ENCODE data around the gene HSPBP1. TPM values are rescaled to one million over a fixed set of nuclear protein-coding genes. Genes with fewer than 3 reads are reported as not detected.
A peak's percentile ranks its signal among the peaks of the same experiment; 100 is the strongest.

The HSPBP1 gene
- total and polyA plus RNA-seq, 2 donors (not counting 3 experiments of a cell fraction or from before 2014, with no cell fraction given): 30.4 to 47.5 TPM

DNA sequence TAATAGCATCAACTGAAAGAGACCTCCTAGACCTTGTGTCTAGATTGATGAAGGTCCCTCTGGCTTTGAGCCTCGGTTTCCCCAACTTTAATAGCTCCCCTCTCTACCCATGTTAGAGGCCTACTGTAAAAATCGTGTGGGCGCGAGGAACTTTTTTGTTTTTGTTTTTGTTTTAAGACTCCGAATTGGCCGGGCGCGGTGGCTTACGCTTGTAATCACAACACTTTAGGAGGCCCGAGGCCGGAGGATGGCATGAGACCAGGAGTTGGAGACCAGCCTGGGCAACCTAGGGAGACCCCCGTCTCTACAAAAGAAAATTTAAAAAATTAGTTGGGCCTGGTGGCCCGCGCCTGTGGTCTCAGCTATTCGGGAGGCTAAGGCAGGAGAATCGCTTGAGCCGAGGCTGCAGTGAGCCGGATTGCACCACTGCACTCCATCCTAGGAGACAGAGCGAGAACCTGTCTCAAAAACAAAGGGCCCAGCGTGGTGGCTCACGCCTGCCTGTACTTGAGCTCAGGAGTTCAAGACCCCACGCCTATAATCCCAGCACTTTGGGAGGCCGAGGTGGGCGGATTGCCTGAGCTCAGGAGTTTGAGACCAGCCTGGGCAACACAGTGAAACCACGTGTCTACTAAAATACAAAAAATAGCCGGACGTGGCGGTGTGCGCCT is 20.2 kb downstream of the HSPBP1 start:
- Histone ChIP-seq H3K36me3 (ENCODE audit: control insufficient read depth in 2 of 2, extremely low read depth in 1 of 2, insufficient read depth in 2 of 2, low read length in 2 of 2) (no peaks in the 10 kb centered on the region), H3K9ac (replicated peaks; ENCODE audit: extremely low read depth, insufficient read depth, low read length) (peak overlapping the region; percentile 87), H3K27ac (ENCODE audit: insufficient read depth, low read depth, low read length) (peak overlapping the region; percentile 86), H3K4me3 (replicated peaks in 1 of 3; ENCODE audit: insufficient read depth in 1 of 3, low read depth in 1 of 3, low read length in 3 of 3) (peak overlapping the region in 2 of 3 experiments; percentile 17 to 53), H3K27me3 (ENCODE audit: control insufficient read depth in 2 of 2, insufficient read depth in 2 of 2, low read length in 2 of 2) (no peaks in the 10 kb centered on the region), H3K4me1 (ENCODE audit: control insufficient read depth, extremely low read depth, insufficient read depth, low read length) (peaks cover 33% of the 10 kb centered on the region), H3K79me2 (ENCODE audit: control insufficient read depth, insufficient read depth, low read length) (peaks cover 38% of the 10 kb centered on the region), H3K9me3 (replicated peaks; ENCODE audit: control insufficient read depth, insufficient read depth, low read length) (no peaks in the 10 kb centered on the region), H4K20me1 (replicated peaks; ENCODE audit: control insufficient read depth, extremely low read depth, insufficient read depth, low read length) (no peaks in the 10 kb centered on the region), H3K9me1 (replicated peaks; ENCODE audit: control insufficient read depth, extremely low read depth, insufficient read depth, low read length) (no peaks in the 10 kb centered on the region), H2AFZ (ENCODE audit: low read depth, low read length) (peak overlapping the region; percentile 70), H3K4me2 (ENCODE audit: insufficient read depth, low read length) (peak overlapping the region; percentile 77)
- TF ChIP-seq, protein P1, sequence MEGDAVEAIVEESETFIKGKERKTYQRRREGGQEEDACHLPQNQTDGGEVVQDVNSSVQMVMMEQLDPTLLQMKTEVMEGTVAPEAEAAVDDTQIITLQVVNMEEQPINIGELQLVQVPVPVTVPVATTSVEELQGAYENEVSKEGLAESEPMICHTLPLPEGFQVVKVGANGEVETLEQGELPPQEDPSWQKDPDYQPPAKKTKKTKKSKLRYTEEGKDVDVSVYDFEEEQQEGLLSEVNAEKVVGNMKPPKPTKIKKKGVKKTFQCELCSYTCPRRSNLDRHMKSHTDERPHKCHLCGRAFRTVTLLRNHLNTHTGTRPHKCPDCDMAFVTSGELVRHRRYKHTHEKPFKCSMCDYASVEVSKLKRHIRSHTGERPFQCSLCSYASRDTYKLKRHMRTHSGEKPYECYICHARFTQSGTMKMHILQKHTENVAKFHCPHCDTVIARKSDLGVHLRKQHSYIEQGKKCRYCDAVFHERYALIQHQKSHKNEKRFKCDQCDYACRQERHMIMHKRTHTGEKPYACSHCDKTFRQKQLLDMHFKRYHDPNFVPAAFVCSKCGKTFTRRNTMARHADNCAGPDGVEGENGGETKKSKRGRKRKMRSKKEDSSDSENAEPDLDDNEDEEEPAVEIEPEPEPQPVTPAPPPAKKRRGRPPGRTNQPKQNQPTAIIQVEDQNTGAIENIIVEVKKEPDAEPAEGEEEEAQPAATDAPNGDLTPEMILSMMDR (IDR thresholded peaks at IDR 0.05; ENCODE audit: extremely low read depth in 1 of 2, insufficient read depth in 1 of 2, low read depth in 1 of 2, low read length in 2 of 2): no peak
- TF ChIP-seq MYC (IDR thresholded peaks at IDR 0.05; ENCODE audit: low read depth, low read length) (no peak), JUN (IDR thresholded peaks at IDR 0.05; ENCODE audit: borderline replicate concordance, insufficient read depth, insufficient read length, low read depth) (no peak), POLR2A (IDR thresholded peaks at IDR 0.05; ENCODE audit: low read depth, low read length) (no peak), FOS (IDR thresholded peaks at IDR 0.05; ENCODE audit: borderline replicate concordance, insufficient read depth, low read length) (no peak), EZH2 (IDR thresholded peaks at IDR 0.05; ENCODE audit: borderline replicate concordance, low read depth, low read length, severe bottlenecking) (no peak), GATA2 (IDR thresholded peaks at IDR 0.05; ENCODE audit: insufficient read depth, insufficient read length, low read depth, low read length) (no peak), POLR2AphosphoS5 (IDR thresholded peaks at IDR 0.05; ENCODE audit: insufficient read depth, low read depth, low read length) (no peak)
- TF ChIP-seq, protein P2, sequence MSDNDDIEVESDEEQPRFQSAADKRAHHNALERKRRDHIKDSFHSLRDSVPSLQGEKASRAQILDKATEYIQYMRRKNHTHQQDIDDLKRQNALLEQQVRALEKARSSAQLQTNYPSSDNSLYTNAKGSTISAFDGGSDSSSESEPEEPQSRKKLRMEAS (IDR thresholded peaks at IDR 0.05; ENCODE audit: insufficient read depth, insufficient read length): no peak
- BruUV-seq (replicated peaks): TSS peak; percentile 98
- DNase-seq (ENCODE audit: low read depth, low spot score) (no peak), FAIRE-seq (no peak)
- dilution Hi-C loops (cut with MboI; ENCODE audit: extremely low pct_ligation_motif_present, low sequenced_read_pairs): no loop called here
- POLR2A ChIA-PET: interaction anchor here (0.6 to 2.3 kb wide), 7 partner anchors 20 to 155 kb away, joined by 3 to 15 read pairs (median 7); partner anchors contain the start of genes HSPBP1, KMT5C and UBE2S
- CTCF ChIA-PET: interaction anchor here (0.6 to 1.4 kb wide), 10 partner anchors 20 to 244 kb away, joined by 3 to 13 read pairs (median 5); partner anchors contain the start of genes HSPBP1 and TMEM238
- intact Hi-C loops (cut with micrococcal nuclease): loop anchor here (1.0 to 10.0 kb wide), 9 partner anchors 21 to 345 kb away; partner anchors contain the start of genes DNAAF3, HSPBP1, KMT5C and ZNF524
